HEK293 (cell line): ENCODE data around the gene SFXN2.

Source experiments
- CTCF ChIP-seq: fragments of 450-650 bp; formaldehyde crosslinking; IDR thresholded peaks from 2 replicates; pipeline ENCODE4 v1.5.1; 2016; ENCODE audit warnings: missing biosample characterization, missing genetic modification characterization
- ELK4 ChIP-seq: IDR thresholded peaks from 2 replicates; pipeline ENCODE4 v1.6.1; 2011; ENCODE audit warnings: mild to moderate bottlenecking, low read depth, low read length, borderline replicate concordance
- MZF1 ChIP-seq: fragments of 450-650 bp; formaldehyde crosslinking; IDR thresholded peaks from 2 replicates; pipeline ENCODE4 v1.5.1; 2017; ENCODE audit warnings: missing biosample characterization, missing genetic modification characterization, borderline replicate concordance
- ZBTB21 ChIP-seq: fragments of 450-650 bp; formaldehyde crosslinking; IDR thresholded peaks from 2 replicates; pipeline ENCODE4 v1.5.1; 2017; ENCODE audit warnings: missing biosample characterization, missing genetic modification characterization
- ZNF10 ChIP-seq: fragments of 450-650 bp; formaldehyde crosslinking; IDR thresholded peaks from 2 replicates; pipeline ENCODE4 v1.5.1; 2017; ENCODE audit warnings: missing biosample characterization, missing genetic modification characterization
- ZNF184 ChIP-seq: fragments of 450-650 bp; IDR thresholded peaks from 2 replicates; pipeline ENCODE4 v1.5.1; 2018; ENCODE audit warnings: missing biosample characterization, mild to moderate bottlenecking, missing genetic modification characterization
- ZNF24 ChIP-seq: fragments of 450-650 bp; formaldehyde crosslinking; IDR thresholded peaks from 2 replicates; pipeline ENCODE4 v1.5.1; 2016; ENCODE audit warnings: missing biosample characterization, missing genetic modification characterization
- ZNF274 ChIP-seq, 2 experiments: fragments of 200-500 bp in 1 of 2; fragments of 450-650 bp in 1 of 2; sonication (Bioruptor generic) in 1 of 2; formaldehyde crosslinking in 1 of 2; IDR thresholded peaks; 2 replicates each; pipeline versions ENCODE4 v1.5.1 to v1.6.1; 2014 to 2016; ENCODE audit warnings: borderline replicate concordance in 1 of 2, inconsistent platforms in 1 of 2, low read length in 1 of 2, missing biosample characterization in 1 of 2, missing genetic modification characterization in 1 of 2

GRCh38 chr10:102778781-102779180, 64.3 kb downstream of the SFXN2 start:
- no peak for TF ChIP-seq CTCF
- TF ChIP-seq ZNF10 (tag by site-specific recombination): no peak
- TF ChIP-seq ZBTB21 (tag by site-specific recombination): no peak
- no peak for TF ChIP-seq ZNF184 (tag by site-specific recombination)
- TF ChIP-seq ELK4: no peak
- TF ChIP-seq ZNF274 (IDR thresholded peaks at IDR 0.05; ENCODE audit: low read length): no peak
- no peak for TF ChIP-seq ZNF274 (tag by site-specific recombination; IDR thresholded peaks at IDR 0.05; ENCODE audit: borderline replicate concordance)
- TF ChIP-seq MZF1: no peak
- no peak for TF ChIP-seq ZNF24
